ENCODE measurements around the gene UBXN2A.
"Not testable (repeated sequence)": the region's sequence is repeated elsewhere in the genome, so short reads cannot be mapped to it uniquely, and the experiment has no call there.

The UBXN2A gene

GRCh38 chr2:24011250-24012104 is 71.2 kb downstream of the UBXN2A start:
- no peak for DNase-seq (ENCODE audit: low read depth in 4 of 4, low spot score in 1 of 4)

DNA sequence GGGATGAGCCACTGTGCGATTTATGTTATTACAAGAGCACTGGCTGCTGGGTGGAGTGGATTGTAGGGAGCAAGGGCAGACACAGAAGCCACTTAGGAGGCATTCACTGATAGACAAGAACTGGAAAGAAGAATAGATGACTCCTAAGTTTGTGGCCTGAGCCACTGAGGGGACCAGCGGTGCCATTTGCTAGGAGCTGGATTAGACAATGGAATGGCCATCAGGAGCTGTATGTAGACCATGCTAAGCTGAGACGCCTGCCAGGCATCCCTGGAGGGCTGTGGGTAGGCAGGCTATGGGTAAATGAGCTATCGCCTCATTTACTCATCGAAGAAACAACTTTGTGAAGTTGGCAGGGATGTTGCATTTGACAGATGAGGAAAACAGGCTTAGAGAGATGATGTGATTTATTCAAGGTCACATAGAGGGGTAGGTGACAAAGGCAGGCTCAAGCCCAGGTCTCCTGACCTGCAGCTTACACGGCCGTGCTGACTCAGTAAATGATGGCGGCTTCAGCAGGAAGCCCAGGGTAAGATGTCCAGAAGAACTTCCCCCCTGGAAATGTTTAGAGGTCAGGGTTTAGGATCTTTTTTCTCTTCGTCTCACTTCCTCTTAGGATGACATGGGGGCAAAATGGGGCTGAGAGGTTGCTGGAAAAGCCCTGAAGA is 72.4 kb downstream of the UBXN2A start:
- DNase-seq (ENCODE audit: low read depth in 4 of 4, low spot score in 1 of 4) = no peak

GRCh38 chr2:24014902-24015301 is 74.6 kb downstream of the UBXN2A start:
- DNase-seq (ENCODE audit: low read depth in 4 of 4, low spot score in 1 of 4) = not testable (repeated sequence)

GRCh38 chr2:24015562-24016375 is 75.5 kb downstream of the UBXN2A start:
- DNase-seq (ENCODE audit: low read depth in 4 of 4, low spot score in 1 of 4) = no peak

DNA sequence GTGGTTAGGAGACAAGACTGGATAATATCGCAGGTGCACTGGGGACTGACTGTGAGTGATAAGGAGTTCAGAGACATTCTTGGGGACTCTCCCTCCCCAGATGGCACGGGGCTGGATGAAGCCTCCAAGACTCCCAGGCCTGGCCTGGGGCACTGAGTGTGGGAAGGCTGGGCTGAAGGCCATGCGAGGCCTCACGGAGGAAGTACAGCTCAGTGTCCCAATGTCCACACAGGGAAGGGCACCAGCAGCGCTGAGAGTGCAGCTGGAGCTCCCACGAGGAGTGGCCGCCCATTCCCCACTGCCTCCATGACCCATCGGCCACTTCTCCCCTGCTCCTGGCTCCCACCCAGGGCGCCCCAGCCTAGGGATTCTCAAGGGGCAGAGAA is 76.1 kb downstream of the UBXN2A start:
- DNase-seq (ENCODE audit: low read depth in 4 of 4, low spot score in 1 of 4) = no peak

DNA sequence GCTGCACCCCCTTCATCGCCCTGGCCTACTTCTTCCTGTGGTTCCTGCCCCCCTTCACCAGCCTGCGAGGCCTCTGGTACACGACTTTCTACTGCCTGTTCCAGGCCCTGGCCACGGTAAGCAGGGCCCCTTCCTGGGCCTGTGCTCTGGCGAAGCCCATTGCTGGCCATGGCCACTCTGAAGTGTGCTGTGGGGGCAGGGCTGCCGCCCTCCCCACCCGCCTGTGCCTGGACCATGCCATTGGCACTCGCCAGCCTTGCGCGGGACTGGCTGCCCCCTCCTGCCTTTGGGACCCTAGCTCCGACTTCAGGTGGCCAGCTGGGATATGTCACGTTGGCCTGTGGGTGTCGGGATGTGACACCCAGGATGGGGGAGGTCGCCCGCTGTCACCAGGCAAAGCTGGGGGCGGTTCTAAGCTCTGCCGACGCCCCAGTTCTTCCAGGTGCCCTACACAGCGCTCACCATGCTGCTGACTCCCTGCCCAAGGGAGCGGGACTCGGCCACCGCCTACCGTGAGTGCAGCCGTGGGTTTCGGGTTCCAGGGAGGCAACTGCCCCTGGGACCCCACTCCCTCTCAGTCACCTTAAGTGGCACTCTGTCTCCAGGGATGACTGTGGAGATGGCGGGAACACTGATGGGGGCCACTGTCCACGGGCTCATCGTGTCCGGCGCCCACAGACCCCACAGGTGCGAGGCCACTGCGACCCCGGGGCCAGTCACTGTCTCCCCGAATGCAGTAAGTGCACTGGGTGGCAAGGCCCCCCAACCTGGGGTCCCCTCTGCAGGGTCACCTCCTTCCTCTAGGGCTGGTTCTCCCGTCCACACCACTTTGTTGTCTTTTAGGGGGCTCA is 76.8 kb downstream of the UBXN2A start:
- DNase-seq (ENCODE audit: low read depth in 4 of 4, low spot score in 1 of 4) = no peak

DNA sequence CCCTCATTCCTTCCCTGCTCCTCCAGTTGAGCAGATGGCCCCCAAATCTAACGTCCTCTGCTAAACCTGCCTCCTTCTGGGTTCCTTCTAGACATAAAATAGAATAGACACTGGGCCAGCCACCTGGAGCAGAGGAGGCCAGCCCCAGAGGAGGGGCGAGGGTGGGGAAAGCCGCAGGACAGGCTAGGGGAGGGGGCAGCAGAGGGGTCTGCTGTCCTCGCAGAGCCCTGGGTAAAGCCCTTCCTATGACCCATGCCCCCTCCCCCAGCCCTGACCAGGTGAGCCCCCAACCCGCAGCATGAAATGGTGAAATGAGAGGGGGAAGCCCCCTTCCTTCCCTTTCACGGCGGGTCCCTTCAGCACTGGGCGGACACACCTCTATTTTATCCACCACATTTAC is 77.4 kb downstream of the UBXN2A start:
- no peak for DNase-seq (ENCODE audit: low read depth in 4 of 4, low spot score in 1 of 4)

DNA sequence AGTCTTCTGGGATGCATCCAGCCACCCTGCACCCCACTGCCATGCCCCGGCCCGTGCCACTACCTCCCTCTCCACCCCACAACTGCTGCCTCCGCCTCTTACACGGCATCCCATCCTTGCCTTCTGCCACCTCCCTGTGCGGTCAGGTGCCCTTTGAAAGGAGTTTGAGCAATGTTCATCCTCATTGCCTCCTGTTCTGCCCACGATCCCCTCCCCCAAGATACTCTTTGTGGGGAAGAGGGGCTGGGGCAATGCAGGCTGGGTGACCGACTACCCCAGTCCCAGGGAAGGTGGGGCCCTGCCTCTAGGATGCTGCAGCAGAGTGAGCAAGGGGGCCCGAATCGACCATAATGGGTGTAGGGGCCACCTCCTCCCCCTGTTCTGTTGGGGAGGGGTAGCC is 78.0 kb downstream of the UBXN2A start:
- DNase-seq (ENCODE audit: low read depth in 4 of 4, low spot score in 1 of 4) = no peak

- no peak for DNase-seq (ENCODE audit: low read depth in 4 of 4, low spot score in 1 of 4)
These were observed 79.5 kb downstream of the UBXN2A start for GRCh38 chr2:24019729-24020128.

GRCh38 chr2:24020244-24020643 is 80.0 kb downstream of the UBXN2A start:
- no peak for DNase-seq (ENCODE audit: low read depth in 4 of 4, low spot score in 1 of 4)

GRCh38 chr2:24021122-24021998 is 81.1 kb downstream of the UBXN2A start:
- no peak for DNase-seq (ENCODE audit: low read depth in 4 of 4, low spot score in 1 of 4)

DNA sequence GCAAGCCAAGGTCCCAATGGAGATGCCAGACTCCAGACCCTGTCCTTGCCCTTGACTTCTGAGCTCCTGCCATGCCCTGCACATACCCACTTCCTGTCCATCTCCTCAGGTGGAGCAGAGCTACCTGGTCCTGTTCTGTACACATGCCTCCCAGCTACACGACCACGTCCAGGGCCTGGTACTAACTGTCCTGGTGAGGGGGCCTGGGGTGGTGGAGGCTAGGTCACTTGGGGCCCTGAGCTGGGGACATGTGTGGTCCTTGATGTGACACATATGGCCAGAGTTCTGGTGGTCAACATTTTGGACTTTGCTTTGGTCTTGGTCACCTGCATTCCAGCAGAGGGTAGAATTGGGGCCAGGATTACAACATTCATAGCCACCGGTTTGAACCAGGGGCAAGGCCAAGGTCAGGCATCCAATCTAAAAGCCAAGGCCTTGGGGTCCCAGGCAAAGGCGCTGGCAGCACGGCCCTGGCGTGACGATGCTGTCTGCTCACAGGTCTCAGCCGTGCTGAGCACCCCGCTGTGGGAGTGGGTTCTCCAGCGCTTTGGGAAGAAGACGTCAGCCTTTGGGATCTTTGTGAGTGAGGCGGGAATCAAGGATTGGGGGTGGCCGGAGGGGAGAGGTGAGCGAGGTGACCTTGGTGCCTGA is 82.2 kb downstream of the UBXN2A start:
- DNase-seq (ENCODE audit: low read depth in 4 of 4, low spot score in 1 of 4) = no peak

- no peak for DNase-seq (ENCODE audit: low read depth in 4 of 4, low spot score in 1 of 4)
These were observed 82.8 kb downstream of the UBXN2A start for GRCh38 chr2:24022975-24023575.

DNA sequence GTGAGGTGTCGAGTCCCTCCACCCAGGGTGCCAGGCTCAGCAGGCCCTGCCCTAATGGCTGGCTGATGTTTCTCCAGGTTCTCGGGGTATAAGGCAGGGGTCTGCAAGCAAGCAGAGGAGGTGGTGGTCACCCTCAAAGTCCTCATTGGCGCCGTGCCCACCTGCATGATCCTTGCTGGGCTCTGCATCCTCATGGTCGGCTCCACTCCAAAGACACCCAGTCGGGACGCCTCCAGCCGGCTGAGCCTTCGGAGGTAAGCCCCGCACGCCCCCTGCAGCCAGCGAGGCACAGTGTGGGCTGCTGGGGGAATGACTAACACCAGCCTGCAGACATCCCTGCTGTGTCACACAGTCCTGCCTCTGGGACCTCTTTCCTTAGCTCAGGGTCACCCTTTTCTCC is 83.8 kb downstream of the UBXN2A start:
- DNase-seq (ENCODE audit: low read depth in 4 of 4, low spot score in 1 of 4) = no peak

GRCh38 chr2:24024996-24025663 is 84.9 kb downstream of the UBXN2A start:
- no peak for DNase-seq (ENCODE audit: low read depth in 4 of 4, low spot score in 1 of 4)

DNA sequence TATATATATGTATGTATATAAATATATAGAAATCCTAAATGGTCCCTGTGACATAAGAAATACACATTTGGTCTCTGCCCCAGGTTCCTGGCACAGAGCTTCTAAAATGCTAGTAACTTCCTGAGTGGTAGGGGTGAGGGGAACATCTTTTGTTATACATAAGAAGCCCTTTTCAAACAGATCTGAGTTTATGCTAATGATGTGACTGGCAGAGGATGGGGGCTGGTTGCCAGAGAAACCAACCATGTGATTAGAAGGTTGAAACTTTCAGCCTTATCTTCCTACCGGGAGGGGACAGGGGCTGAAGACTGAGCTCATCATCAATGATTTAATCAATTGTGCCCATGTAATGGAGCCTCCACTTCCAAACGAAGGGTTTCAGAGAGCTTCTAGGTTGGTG is 86.0 kb downstream of the UBXN2A start:
- DNase-seq (ENCODE audit: low read depth in 4 of 4, low spot score in 1 of 4) = no peak

GRCh38 chr2:24038786-24039499 is 98.7 kb downstream of the UBXN2A start:
- no peak for DNase-seq (ENCODE audit: low read depth in 4 of 4, low spot score in 1 of 4)

DNA sequence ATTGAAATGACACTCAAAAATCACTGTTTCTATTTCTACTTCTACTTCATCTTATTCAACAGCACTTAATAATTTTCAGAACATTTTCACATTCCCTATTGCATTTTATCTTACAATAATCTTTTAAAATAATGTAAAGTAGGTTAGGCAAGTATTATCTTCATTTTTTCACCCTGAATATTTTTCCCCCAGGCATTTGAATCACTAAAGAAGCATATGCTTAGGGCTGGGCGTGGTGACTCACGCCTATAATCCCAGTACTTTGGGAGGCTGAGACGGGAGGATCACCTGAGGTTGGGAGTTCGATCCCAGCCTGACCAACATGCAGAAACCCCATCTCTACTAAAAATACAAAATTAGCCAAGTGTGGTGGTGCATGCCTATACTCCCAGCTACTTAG is 100.2 kb downstream of the UBXN2A start:
- DNase-seq (ENCODE audit: low read depth in 4 of 4, low spot score in 1 of 4) = no peak
